Hepatocyte (in vitro differentiated cells): ENCODE measurements around the gene LITAFD.

Experiments
- CTCF ChIP-seq: fragments of 200-600 bp; sonication (generic); IDR thresholded peaks from 2 replicates; pipeline ENCODE4 v1.5.1; 2016; ENCODE audit warnings: antibody characterized with exemption, mild to moderate bottlenecking; ENCODE audit not compliant: poor library complexity
- EZH2 ChIP-seq: fragments of 200-600 bp; sonication (generic); IDR thresholded peaks from 2 replicates; pipeline ENCODE4 v1.6.1; 2016; ENCODE audit warnings: antibody characterized with exemption, mild to moderate bottlenecking, borderline replicate concordance
- EZH2phosphoT487 ChIP-seq: fragments of 200-600 bp; sonication (generic); IDR thresholded peaks from one replicate; pipeline ENCODE4 v1.6.1; 2018; ENCODE audit warnings: antibody characterized with exemption, mild to moderate bottlenecking, low read depth, moderate library complexity; ENCODE audit not compliant: unreplicated experiment, severe bottlenecking

- no peak for TF ChIP-seq CTCF
- TF ChIP-seq EZH2phosphoT487: no peak
- no peak for TF ChIP-seq EZH2
Observed at GRCh38 chr16:8920645-8921346, 38.6 kb downstream of the LITAFD start.
